Measurements from ENCODE around the gene PRKAB2.
"Not testable (repeated sequence)": the region's sequence is repeated elsewhere in the genome, so short reads cannot be mapped to it uniquely, and the experiment has no call there.

PRKAB2 gene

GRCh38 chr1:147172168-147173016, at the start of gene PRKAB2:
Gene PRKAB2 (minus strand): TSS chr1:147172470. CDS start chr1:147172144, 326 bp downstream.
- peak; percentile 93 for DNase-seq

- no peak for DNase-seq
Measured at GRCh38 chr1:147218606-147219005, 46.3 kb upstream of the PRKAB2 start.

GRCh38 chr1:147217141-147217540, 44.9 kb upstream of the PRKAB2 start:
- DNase-seq, result no peak

- DNase-seq, result no peak
Measured at GRCh38 chr1:147216124-147216523, 43.9 kb upstream of the PRKAB2 start.

- no peak for DNase-seq
Measured at GRCh38 chr1:147215540-147215916, 43.3 kb upstream of the PRKAB2 start.

- no peak for DNase-seq
Measured at GRCh38 chr1:147214842-147215539, 42.7 kb upstream of the PRKAB2 start.

- DNase-seq, result no peak
Measured at GRCh38 chr1:147214325-147214724, 42.1 kb upstream of the PRKAB2 start.

- DNase-seq, result no peak
Measured at GRCh38 chr1:147213271-147213670, 41.0 kb upstream of the PRKAB2 start.

GRCh38 chr1:147211577-147211976, 39.3 kb upstream of the PRKAB2 start:
- DNase-seq, result no peak

GRCh38 chr1:147210987-147211386, 38.7 kb upstream of the PRKAB2 start:
- DNase-seq, result no peak

GRCh38 chr1:147209825-147210821, 37.9 kb upstream of the PRKAB2 start:
- DNase-seq, result no peak

- DNase-seq, result no peak
Measured at GRCh38 chr1:147208619-147209018, 36.3 kb upstream of the PRKAB2 start.

GRCh38 chr1:147207192-147207591, 34.9 kb upstream of the PRKAB2 start:
- DNase-seq, result no peak

GRCh38 chr1:147204080-147204479, 31.8 kb upstream of the PRKAB2 start:
- DNase-seq, result no peak

GRCh38 chr1:147202576-147202975, 30.3 kb upstream of the PRKAB2 start:
- no peak for DNase-seq

- DNase-seq, result no peak
Measured at GRCh38 chr1:147201786-147202185, 29.5 kb upstream of the PRKAB2 start.

- DNase-seq, result no peak
Measured at GRCh38 chr1:147201276-147201675, 29.0 kb upstream of the PRKAB2 start.

GRCh38 chr1:147197324-147197723, 25.1 kb upstream of the PRKAB2 start:
- not testable (repeated sequence) for DNase-seq

GRCh38 chr1:147189514-147189913, 17.2 kb upstream of the PRKAB2 start:
- DNase-seq, result no peak

GRCh38 chr1:147185432-147185831, 13.2 kb upstream of the PRKAB2 start:
- no peak for DNase-seq

- DNase-seq, result no peak
Measured at GRCh38 chr1:147177611-147178380, 5.5 kb upstream of the PRKAB2 start.

Measured in CD4-positive, alpha-beta T cell treated with Interleukin-1 beta for 1 hour (primary cell).